Stimulated activated CD8-positive, alpha-beta memory T cell treated with anti-CD3 and anti-CD28 coated beads, Interleukin-4, amount 100 ng/mL, for 24 hours (primary cell): ENCODE measurements around the gene POLR3B.

Experiments
- DNase-seq: peaks from one replicate; pipeline ENCODE4 v3.0.0-alpha.2; 2020; ENCODE audit warnings: low read depth

The POLR3B gene

DNA sequence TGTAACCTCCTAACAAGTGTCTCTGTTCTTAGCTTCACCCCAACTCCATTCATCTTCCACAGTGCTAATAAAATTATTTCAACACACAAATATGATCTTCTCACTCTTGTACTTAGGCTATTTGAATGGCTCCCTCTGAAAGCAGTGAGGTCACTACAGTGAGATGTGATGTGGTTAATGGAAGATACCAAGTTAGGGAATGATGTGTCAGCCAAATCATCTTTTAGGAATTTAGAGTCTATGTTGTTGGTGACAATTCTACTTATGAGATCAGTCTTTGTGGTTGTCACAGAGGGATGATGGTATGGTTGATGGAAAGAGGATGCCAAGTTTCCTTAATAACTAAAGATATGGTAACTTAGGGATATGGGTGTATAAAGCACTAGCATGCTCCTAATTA, 57.6 kb downstream of the POLR3B start:
- no peak for DNase-seq

DNA sequence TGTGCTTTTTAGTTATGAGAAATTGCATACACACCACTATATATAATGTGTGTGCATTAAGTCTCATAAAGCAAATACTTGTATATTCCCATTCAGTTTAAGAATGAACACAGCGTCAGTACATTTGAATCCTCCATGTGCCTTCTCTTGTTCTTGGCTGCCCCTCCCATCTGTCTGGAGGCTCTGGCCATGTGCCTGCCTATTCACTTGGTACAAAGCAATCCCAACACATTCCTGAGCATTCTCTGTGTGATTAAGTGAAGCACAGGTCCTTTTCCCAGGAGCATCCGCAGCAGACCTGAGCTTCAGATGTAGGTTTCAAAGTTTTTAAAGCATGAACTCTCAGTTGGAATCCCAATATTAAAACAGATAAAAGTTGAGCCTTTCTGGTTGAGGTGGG, 58.7 kb downstream of the POLR3B start:
- no peak for DNase-seq

DNA sequence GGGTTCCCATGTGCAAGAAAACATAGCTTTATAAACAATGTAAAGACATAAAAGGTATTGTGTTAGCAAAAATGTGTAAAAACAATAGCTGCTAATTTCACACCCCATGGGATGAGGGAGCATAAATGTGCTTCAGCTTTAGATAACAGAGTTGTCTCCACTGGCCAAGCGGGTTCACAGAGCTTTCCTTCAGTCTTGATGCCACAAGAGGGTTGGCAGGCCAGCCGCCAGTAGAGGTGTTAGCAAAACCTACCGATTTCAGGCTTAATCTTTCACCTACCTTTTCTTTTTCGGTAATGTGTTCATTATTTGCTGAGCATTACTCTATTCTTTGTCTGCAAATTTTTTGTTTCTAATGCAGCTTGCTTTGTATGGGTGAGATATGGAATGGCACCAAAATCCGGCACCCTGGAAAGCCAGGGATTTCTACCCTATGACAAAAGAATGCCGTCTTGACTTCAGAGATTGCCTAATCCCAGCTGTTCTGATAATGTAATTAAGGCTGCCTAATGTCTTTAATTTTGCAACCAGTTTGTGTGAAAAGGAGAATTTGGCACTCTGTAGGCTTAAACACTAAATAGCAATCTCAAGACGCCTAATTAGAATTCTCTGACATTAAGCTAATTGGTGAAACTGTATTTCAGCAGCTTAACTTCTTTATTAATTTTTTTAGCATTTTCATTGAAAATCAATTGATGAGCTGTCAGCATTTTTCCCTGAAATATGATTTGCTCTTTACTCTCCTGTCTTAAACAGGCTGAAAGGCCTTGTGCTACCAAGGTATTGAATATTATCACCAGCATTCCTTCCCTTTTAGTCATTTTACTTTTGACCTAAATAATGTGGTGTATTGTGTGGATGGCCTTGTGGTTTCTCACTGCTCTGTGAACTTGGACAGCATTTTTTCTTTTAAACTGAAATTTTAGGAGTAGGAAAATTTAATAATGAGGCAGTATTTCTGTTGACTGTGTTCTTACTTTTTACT, 60.7 kb downstream of the POLR3B start:
- no peak for DNase-seq

DNA sequence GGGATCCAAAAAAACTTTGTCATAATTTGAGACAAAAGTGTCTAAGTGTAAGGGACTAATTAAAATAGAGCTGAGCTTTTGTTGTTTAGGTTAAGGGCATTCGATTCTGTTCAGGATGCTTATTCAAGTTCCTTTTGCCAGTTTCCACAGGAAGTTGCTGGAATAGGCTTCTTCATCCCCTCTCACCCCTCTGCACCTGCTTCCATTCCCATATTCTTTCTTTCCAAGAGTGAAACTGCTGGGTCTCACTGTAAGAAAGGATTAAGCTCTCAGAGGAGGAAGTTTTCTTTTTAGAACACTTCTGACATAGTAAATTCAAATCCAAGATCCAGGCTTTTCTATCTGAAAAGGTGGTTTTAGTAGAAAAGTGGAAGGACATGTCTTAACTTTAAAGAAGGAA, 61.4 kb downstream of the POLR3B start:
- no peak for DNase-seq

DNA sequence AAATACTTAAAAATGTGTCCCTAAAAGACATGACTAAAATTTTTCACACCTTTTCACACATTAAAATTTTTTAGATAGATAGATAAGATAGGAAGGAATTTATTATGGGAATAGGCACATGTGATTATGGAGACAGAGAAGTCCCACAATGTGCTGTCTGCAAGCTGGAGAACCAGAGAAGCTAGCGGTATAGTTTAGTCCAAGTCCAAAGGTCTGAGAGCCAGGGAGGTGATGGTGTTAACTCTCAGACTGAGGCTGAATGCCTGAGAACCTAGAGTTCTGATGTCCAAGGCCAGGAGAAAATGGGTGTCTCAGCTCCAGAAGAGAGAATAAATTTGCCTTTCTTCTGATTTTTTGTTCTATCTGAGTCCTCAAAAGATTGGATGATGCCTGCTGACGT, 65.7 kb downstream of the POLR3B start:
- no peak for DNase-seq

DNA sequence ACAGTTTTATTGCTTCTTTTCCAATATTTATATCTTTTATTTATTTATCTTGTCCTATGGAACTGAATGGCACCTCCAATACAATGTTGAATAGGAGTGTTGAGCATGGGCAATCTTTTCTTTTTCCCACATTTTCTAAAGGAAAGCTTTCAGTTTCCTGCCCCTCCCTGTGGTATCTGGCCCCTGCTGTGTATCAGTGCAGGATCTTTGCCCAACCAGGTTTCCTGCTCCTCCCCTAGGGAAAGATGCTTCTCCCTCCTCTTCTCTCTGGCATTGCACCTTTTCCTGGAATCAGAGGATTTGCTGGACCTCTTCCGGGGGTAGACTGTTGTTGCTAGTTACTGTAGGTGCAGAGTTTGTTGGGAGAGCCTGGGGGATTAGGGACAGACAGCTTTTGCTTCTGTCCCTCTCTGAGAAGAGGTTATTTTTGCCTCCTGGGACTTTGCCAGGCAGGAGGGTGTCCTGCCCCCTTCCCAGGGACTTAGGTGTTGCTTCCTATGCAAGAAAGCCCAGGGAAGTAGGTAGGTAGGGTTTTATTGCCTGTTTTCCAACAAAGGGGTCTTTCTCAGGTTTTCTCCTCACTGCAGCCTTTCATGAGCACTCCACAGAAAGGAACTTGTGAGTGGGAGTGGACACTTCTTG, 67.6 kb downstream of the POLR3B start:
- DNase-seq, result no peak

DNA sequence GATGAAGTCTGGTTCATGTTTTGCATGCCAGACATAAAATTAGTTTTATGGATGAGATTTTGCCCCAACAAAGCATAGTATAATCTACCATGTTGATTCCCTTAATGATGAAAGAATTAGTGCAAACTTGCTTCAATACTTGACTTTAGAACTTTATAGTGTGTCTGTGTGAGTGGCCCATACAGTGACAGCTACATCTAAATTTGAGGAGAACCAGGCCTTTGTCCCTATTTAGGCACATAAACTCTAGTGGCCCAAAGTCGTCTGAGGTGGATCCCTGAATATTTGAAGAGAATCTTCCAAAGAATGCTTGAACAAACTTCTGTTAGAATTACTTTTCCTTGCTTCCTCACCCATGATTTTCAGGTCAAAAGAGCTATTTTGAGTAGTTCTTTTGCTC, 70.4 kb downstream of the POLR3B start:
- no peak for DNase-seq

DNA sequence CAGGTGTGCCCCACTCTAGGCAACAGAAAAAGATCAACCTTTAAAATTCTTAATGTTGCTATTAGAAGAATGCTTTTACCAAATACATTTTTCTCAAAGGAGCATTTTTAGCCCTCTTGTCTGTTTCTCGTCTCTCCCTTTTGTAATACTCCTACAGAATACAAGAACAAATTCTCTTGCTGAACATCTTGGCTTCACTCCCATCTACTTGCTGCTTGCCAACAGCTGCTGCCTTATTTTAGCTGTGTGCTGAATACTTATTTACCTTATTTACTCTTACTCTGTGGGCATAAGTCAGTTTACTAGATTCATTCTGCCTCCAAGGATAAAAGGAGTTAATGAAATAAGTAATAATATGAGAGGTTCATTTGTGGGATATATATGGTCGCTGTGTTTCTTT, 70.8 kb downstream of the POLR3B start:
- no peak for DNase-seq

DNA sequence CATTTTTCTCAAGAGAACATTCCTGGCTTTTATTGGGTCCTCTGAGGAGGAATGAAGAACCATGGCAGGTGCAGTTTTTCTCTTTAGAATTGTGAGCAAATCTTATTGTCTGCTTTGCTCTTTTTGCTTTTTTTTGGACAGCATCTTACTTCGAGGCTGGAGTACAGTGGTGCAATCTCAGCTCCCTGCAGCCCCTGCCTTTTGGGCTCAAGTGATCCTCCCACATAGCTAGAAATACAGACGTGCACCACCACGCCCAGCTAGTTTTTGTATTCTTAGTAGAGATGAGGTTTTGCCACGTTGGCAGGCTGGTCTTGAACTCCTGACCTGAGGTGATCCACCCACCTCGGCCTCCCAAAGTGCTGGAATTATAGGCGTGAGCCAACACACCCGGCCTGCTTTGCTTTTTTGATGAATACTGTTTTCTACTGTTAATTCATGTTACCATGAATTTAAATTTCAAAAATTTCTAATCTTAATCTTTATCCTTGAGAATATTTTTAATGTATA, 71.5 kb downstream of the POLR3B start:
- no peak for DNase-seq

DNA sequence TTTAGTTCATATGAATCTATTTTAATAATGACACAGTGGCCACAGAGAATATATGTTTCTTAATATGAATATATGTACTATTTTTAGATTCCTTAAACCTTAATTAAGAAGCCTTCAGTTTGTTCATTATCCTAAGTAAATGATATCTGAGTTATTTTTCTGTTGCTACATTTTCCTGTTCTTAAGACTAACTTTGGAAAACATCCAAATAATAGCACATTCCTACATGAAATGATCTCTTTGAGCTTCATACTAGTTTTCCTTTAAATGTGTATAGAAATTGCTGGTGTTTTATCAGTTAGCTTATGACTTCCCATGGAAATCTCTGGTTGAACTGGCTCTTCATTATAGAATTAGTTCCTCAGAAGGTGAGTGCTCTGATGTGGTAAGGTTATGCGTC, 72.1 kb downstream of the POLR3B start:
- no peak for DNase-seq

DNA sequence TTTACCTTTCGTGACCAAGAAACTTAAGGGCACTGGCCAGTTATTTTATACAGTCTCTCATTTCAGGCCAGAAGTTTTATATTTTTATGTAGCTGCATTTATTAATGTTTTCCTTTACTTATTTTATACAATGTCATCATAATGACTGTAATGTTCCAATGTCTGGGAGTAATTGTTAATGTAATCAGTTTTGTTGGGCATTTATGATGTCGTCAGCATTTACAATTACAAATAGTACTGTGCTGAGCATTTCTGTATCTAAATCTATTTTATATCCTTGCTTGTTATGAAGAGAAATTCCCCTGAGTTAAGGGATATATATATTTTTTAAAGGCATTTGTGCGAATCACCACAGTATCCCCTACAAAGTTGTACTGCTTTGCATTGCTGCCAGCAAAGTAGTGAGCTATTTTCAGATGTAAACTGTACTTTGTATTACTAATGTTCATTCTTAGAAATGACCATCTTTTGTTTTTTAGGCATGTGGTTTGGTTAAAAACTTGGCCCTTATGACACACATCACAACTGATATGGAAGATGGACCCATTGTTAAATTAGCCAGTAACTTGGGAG, 74.4 kb downstream of the POLR3B start:
- DNase-seq, result no peak

DNA sequence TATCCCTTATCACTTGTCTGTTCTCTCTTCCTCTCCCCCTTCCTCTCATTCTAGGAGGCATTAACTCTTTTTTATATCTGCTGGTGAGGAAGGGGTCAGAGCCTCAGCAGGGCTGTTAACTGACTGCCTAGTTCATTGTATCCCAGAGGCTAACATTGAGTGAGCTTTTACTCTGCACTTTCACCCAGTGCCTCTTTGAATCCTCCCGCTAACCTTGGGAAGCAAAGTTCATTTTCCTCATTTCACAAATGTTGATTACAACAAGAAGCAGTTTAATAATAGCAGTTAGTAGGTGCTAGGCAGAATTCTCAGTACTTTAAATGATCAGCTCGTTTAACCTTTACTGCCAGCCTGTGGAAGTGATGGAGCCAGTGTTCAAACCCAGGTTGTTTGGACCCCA, 75.5 kb downstream of the POLR3B start:
- no peak for DNase-seq

DNA sequence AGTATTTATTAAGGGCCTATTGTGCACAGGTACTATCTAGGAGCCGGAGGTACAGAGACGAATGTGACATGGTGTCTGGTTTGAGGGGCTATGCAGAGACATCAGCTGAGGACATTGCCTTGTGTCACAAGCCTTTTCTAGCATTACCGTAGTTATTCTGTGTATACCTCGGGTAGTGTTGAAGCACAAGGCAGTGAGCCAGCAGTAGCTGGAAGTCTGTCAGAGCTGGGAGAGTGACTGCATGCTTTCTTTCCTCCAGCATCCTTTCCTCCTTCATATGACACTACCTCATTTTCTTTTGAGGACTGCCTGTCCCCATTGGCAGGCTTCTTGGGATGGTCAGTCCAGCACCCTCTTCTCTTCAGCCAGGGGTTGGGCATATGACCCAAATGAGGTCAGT, 77.0 kb downstream of the POLR3B start:
- no peak for DNase-seq

DNA sequence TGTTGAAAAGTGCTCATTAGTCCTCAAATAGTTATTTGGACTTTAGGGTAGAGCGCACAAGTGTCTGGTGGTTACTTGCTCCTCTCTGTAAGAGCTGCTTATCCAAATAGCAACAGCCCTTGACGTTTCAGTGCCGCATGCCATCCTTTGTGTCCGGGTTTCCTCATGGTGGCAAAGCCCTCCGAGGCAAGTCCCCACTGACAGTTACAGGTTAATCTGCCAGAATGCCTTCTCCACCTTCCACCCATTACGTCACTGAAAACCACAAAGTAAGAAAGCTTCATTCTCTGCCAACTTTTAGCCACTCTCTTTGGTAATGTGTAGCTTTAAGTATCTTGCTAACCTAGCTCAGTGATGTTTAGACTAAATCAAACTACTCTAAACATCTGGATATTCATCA, 78.6 kb downstream of the POLR3B start:
- no peak for DNase-seq

DNA sequence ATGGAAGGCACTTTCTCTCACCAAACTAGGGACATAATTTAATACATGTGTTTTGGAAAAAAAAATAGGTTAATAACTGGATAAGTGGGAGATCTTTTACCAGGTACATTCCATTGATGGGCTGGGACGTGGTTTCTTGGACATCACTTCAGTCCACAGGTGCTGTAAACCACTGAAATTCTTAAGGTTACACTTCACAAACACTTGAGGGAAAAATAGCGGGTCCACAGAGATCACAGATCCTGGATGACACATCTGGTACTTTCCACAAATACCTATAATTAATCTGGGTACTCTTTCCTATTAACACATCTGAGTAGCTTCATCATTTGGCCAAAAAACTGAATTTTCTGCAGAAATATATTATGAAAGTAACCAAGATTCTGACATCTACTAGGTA, 85.0 kb downstream of the POLR3B start:
- DNase-seq, result no peak

DNA sequence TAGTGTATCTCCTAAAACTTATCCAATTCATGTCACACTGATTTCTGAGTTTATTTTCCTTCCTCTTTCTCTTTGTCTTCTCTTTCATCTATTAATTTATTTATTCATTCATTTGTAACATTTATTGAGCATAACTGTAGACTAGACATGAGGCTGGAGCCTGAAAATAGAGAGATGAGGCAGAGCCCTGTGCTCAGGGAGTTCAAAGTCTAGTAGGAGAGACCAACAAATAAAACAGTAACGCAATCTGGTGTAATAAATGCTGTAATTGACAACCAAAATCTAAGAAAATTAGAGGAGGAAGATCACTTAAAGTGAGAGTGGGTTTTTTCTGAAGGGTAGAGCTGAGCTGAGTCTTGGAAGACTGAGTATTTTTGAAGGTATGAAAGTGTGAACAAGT, 87.5 kb downstream of the POLR3B start:
- DNase-seq, result no peak

DNA sequence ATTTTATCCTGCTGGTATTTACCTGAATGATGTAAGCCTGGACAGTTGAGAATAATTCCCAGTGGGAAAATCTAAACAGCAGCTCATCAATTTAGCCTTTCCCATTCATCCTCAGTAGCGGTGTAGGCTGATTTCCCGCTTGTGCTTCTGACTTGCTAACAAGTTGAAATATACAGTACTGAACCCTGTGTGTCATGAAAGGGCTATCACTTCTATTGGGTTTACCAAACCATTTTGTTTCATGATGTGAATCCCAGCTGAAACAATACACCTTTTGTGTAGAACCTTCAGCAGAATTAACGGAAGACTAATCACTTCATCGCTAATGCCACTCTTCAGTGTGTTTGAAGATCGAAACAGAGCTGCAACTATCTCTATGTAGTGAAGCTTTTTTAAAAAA, 88.4 kb downstream of the POLR3B start:
- DNase-seq, result no peak

DNA sequence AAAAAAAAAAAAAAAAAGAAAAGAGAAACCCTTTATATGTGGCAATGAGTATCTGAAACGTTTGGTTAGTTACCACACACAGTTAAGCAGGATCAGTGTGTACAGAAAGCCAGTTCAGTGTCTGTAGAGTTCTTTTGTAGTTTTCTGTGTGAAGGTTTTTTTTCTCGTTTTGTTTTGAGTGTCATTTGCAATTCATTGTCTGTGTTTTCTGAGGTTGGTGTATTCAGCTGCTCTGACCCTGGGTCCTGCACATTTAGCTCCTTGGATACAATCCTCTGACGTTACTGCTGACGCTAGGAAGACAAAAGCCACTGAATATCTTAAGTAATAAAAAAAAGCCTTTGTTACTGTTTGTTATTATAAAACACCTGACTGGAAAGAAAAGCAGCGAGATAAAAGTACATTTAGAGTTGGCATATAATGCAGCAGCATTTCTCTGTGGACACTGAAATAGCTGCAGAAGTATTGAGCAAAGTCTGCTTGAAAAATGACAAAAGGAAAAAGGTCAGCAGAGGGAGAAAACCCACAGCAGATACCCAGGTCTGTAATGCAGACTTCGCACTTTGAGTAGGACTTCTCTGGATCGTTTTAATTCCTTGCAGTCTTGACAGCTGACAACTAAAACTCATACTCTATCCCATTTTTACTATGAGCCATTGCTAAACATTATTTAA, 89.0 kb downstream of the POLR3B start:
- DNase-seq, result no peak

DNA sequence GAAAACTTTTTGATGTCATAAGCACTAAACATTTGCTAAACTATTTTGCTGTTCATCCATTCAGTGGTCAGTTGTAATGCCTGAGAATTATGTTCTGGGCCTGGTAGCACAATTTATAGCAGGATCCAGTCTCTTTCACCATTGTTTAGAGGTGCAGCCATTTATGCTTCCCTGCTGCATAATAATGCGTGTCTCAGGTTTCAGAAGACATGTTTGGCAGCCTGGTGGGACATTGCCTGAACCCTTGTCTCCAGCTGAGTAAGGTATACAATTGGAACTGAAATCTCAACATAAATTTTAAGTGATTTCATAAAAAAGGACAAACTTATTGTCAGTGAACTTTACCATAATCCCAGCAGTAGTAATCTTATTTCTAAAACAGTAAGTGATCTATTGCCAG, 94.8 kb downstream of the POLR3B start:
- no peak for DNase-seq

DNA sequence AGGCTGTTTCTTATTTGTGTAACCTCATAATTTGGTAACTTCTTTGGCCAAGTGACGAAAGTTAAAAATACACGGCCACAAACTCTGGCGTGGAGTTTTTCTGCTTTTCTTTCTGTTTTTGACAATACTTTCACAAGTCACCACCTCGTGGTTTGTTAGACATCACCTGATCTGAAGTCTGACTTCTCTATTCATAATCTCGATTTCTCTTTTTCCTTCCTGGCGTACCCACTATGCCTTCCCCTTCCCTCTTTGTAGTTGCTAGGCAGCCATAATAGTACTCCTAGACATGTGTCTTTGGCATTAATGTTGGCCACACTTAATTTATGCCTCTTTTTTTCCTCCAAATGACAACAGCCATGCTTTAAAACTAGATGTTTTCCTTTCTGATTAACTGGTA, 97.6 kb downstream of the POLR3B start:
- no peak for DNase-seq

DNA sequence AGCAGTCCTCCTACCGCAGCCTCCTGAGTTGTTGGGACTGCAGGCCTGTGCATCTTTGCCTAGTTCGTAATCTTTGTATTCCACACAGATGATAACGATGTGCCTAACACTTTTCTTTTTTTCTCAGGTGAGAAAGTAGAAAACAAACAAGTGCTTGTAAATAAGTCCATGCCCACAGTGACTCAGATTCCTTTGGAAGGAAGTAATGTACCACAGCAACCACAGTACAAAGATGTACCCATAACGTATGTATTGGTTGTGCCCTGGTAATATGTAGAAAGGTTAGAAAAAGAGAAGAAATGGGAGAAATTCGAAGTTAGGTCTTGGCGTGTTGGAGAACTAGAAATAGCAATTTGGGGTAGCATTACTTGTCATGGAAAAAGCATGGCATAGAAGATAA, 101.6 kb downstream of the POLR3B start:
- DNase-seq, result no peak

DNA sequence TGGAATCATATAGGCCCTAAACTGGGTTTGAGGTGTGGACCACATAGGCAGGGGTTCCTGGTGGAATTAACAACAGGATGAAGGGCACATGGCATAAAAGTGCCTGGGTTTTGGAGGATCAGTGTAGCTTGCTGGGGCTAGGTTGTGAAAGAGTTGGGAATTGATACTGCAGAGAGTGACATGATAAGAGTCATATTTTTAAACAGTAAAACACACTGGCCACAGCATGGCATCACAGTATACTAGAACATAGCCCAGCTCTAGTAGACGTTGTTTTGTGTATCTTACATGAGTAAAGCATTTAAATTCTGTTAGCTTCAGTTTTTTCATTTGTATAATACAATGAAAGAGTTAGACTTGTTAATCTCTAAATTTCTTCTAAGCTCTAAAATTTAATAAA, 102.0 kb downstream of the POLR3B start:
- no peak for DNase-seq

DNA sequence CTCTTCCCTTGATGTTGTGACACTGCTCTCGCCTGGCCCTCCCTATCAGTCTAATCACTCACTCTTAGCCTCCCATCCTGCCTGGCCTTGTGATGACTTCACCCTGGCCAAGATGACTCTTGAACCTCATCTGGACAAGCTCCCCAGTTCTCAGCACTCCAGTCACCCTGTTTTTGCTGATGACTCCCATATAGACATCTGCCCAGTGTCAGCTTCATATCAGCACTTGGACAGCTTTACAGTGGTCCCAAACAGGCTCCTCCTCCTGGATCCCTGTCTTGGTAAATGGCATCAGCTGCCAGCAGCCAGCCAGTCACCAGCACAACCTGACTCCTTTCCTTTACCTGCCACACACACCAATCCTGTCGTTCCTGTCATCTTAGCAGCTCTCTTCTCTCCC, 104.2 kb downstream of the POLR3B start:
- DNase-seq, result no peak
